Coronary artery (tissue), 2 donors: ENCODE data around the gene CX3CR1.

ENCODE experiments used
- DNase-seq: peaks from one replicate; pipeline ENCODE4 v3.0.0-alpha.2; 2017; ENCODE audit warnings: low spot score
- H3K27ac ChIP-seq, 2 donors: fragments of 200-600 bp; sonication (generic); one replicate each; pipeline ENCODE4 v1.5.1; 2016 to 2019
- H3K4me3 ChIP-seq: fragments of 200-600 bp; sonication (generic); 2 replicates; pipeline ENCODE4 v1.5.1; 2016; ENCODE audit warnings: mild to moderate bottlenecking, moderate library complexity
- TF ChIP-seq, protein P1 (sequence below): fragments of 200-600 bp; sonication (generic); IDR thresholded peaks from one replicate; pipeline ENCODE4 v1.5.1; 2019; ENCODE audit warnings: antibody characterized with exemption

The CX3CR1 gene

GRCh38 chr3:39267631-39268548 lies 11.9 kb downstream of the CX3CR1 start:
- peak overlapping the region in 1 of 2 donors; percentile 5 for H3K27ac ChIP-seq
- TF ChIP-seq, protein P1, sequence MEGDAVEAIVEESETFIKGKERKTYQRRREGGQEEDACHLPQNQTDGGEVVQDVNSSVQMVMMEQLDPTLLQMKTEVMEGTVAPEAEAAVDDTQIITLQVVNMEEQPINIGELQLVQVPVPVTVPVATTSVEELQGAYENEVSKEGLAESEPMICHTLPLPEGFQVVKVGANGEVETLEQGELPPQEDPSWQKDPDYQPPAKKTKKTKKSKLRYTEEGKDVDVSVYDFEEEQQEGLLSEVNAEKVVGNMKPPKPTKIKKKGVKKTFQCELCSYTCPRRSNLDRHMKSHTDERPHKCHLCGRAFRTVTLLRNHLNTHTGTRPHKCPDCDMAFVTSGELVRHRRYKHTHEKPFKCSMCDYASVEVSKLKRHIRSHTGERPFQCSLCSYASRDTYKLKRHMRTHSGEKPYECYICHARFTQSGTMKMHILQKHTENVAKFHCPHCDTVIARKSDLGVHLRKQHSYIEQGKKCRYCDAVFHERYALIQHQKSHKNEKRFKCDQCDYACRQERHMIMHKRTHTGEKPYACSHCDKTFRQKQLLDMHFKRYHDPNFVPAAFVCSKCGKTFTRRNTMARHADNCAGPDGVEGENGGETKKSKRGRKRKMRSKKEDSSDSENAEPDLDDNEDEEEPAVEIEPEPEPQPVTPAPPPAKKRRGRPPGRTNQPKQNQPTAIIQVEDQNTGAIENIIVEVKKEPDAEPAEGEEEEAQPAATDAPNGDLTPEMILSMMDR = no peak
- DNase-seq = no peak
- no peak overlapping the region for H3K4me3 ChIP-seq

DNA sequence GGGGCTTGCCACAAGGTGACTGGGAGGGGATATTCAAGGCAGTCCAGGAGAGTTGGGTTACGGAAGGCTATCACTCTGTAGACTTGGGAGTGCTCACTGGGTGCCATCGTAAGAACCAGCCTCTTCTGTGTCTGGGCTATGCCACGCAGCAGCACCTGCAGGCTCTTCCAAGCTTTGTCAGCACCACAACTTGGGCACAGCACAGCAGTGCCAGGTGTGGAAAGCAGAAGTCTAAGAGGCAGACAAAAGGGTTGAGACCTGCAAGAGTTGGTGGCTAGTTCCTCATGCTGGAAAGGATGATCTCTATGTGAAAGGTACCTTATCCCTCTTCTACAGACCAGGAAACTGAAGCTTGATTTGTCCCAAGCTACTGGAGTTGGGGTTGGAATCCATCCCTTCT lies 15.8 kb downstream of the CX3CR1 start:
- Histone ChIP-seq H3K4me3 (no peak overlapping the region), H3K27ac (no peak overlapping the region)
- TF ChIP-seq, protein P1 = no peak
- no peak for DNase-seq

- H3K27ac ChIP-seq = no peak overlapping the region
- H3K4me3 ChIP-seq = no peak overlapping the region
- TF ChIP-seq, protein P1 = no peak
- DNase-seq = no peak
These were observed 16.3 kb downstream of the CX3CR1 start for GRCh38 chr3:39263576-39263975.

- DNase-seq = no peak
These were observed 17.0 kb downstream of the CX3CR1 start for GRCh38 chr3:39262846-39263245.

GRCh38 chr3:39261726-39262125 lies 18.1 kb downstream of the CX3CR1 start:
- DNase-seq = no peak
- Histone ChIP-seq H3K27ac (no peak overlapping the region), H3K4me3 (no peak overlapping the region)
- TF ChIP-seq, protein P1 = no peak

More at GRCh38 chr3:39262846-39263245, 17.0 kb downstream of the CX3CR1 start:
- no peak overlapping the region for H3K4me3 ChIP-seq
- no peak overlapping the region for H3K27ac ChIP-seq
- TF ChIP-seq, protein P1 = no peak

- Histone ChIP-seq H3K27ac (peak overlapping the region; percentile 20 to 52), H3K4me3 (no peak overlapping the region)
- DNase-seq = peak; percentile 87
- TF ChIP-seq, protein P1 = no peak
These were observed 18.9 kb downstream of the CX3CR1 start for GRCh38 chr3:39260957-39261356.

DNA sequence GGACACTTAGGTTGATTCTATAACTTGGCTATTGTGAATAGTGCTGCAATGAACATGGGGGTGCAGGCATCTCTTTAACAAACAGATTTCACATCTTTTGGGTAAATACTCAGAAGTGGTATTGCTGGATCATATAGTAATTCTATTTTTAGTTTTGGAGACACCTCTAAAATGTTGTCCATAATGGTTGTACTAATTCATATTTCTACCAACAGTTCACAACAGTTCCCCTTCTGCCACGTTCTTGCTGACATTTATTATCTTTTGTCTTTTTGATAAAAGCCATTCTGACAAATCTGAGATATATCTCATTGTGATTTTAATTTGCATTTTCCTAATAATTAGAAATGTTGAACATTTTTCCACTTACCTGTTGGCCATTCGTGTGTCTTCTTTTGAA lies 19.5 kb downstream of the CX3CR1 start:
- Histone ChIP-seq H3K4me3 (no peak overlapping the region), H3K27ac (no peak overlapping the region)
- DNase-seq = no peak
- TF ChIP-seq, protein P1 = no peak
